GM12878 (cell line): Measurements from ENCODE around the gene KNSTRN. TPM values are rescaled to one million over a fixed set of nuclear protein-coding genes. Genes with fewer than 3 reads are reported as not detected.

Experiments used
- ATAC-seq: fragments of 200-7000 bp; cut with Tn5 transposase; 3 replicates; pipeline ENCODE4 v1.9.1; 2020; ENCODE audit warnings: mild to moderate bottlenecking, moderate library complexity
- BruUV-seq: library from RNA; stranded (reverse); fragments of 400-500 nt; replicated peaks from 2 replicates; lab custom pipeline; 2021; lab: Mats Ljungman, UMichigan
- CTCF ChIA-PET: fragments of 300-600 bp; sonication (Branson Sonifier 250); formaldehyde crosslinking; extraction: SDS; loops from one replicate; lab custom pipeline; 2021; ENCODE audit warnings: inconsistent platforms; lab: Yijun Ruan, JAX
- POLR2A ChIA-PET: fragments of 350-600 bp; formaldehyde crosslinking; extraction: SDS; loops from one replicate; lab custom pipeline; 2021; ENCODE audit warnings: inconsistent platforms; lab: Charles Lee
- RAD21 ChIA-PET: fragments of 300-600 bp; sonication (Branson Sonifier 250); formaldehyde crosslinking; loops from one replicate; lab custom pipeline; 2023; ENCODE audit warnings: antibody characterized with exemption; ENCODE audit not compliant: unreplicated experiment; lab: Charles Lee
- SMC1A ChIA-PET: fragments of 300-600 bp; sonication (Branson Sonifier 250); formaldehyde crosslinking; loops from one replicate; lab custom pipeline; 2023; ENCODE audit not compliant: unreplicated experiment, uncharacterized antibody; lab: Charles Lee
- DNase-seq: peaks from one replicate; pipeline ENCODE4 v3.0.0-alpha.2; 2011; ENCODE audit warnings: low read depth, low spot score
- FAIRE-seq: peaks from 3 replicates; lab custom pipeline; 2011; peaks lifted over from hg19 to GRCh38; lab: Jason Lieb, UNC
- H2AFZ ChIP-seq: 2 replicates; pipeline ENCODE4 v1.6.0; 2011; ENCODE audit warnings: low read depth, low read length, control low read depth; ENCODE audit not compliant: control insufficient read depth
- H3K27ac ChIP-seq: 2 replicates; pipeline ENCODE4 v1.5.1; 2011; ENCODE audit warnings: control low read depth; ENCODE audit not compliant: control insufficient read depth, insufficient read depth
- H3K27me3 ChIP-seq, 2 experiments: replicated peaks in 1 of 2; 2 replicates each; pipeline versions ENCODE4 v1.6.0 to v1.6.1; 2011; ENCODE audit warnings: low read length in 1 of 2; ENCODE audit not compliant: control insufficient read depth in 2 of 2, insufficient read depth in 2 of 2
- H3K36me3 ChIP-seq, 2 experiments: 2 replicates each; pipeline ENCODE4 v1.5.1; 2011; ENCODE audit warnings: low read length in 1 of 2; ENCODE audit not compliant: control insufficient read depth in 2 of 2, insufficient read depth in 2 of 2
- H3K4me1 ChIP-seq: 2 replicates; pipeline ENCODE4 v1.6.1; 2011; ENCODE audit warnings: mild to moderate bottlenecking, low read length, moderate library complexity, mixed read lengths; ENCODE audit not compliant: control insufficient read depth, insufficient read depth
- H3K4me2 ChIP-seq: 2 replicates; pipeline ENCODE4 v1.6.0; 2011; ENCODE audit warnings: control low read depth; ENCODE audit not compliant: control insufficient read depth, insufficient read depth
- H3K4me3 ChIP-seq: fragments of 200-600 bp; sonication (generic); 2 replicates; pipeline ENCODE4 v1.5.1; 2016
- H3K79me2 ChIP-seq: 2 replicates; pipeline ENCODE4 v1.6.0; 2011; ENCODE audit warnings: low read length; ENCODE audit not compliant: control insufficient read depth, insufficient read depth
- H3K9ac ChIP-seq: 2 replicates; pipeline ENCODE4 v1.8.0; 2011; ENCODE audit warnings: low read length, control low read depth, mixed read lengths; ENCODE audit not compliant: control insufficient read depth, insufficient read depth
- H3K9me3 ChIP-seq: replicated peaks from 3 replicates; pipeline ENCODE4 v1.5.1; 2011; ENCODE audit warnings: mild to moderate bottlenecking, low read length; ENCODE audit not compliant: control insufficient read depth, insufficient read depth
- H4K20me1 ChIP-seq: 2 replicates; pipeline ENCODE4 v1.6.0; 2011; ENCODE audit not compliant: control insufficient read depth, insufficient read depth
- BACH1 ChIP-seq: fragments of 450-650 bp; IDR thresholded peaks from 2 replicates; pipeline ENCODE4 v1.6.1; 2017; ENCODE audit warnings: mild to moderate bottlenecking, borderline replicate concordance
- BCL3 ChIP-seq: IDR thresholded peaks from 2 replicates; pipeline ENCODE4 v1.6.1; 2011; ENCODE audit warnings: borderline replicate concordance, low read depth, mild to moderate bottlenecking, moderate library complexity, low read length; ENCODE audit not compliant: insufficient read depth, poor library complexity, severe bottlenecking
- CBX3 ChIP-seq: fragments of 200-600 bp; sonication (generic); IDR thresholded peaks from 2 replicates; pipeline ENCODE4 v1.6.1; 2016; ENCODE audit warnings: low read depth, borderline replicate concordance
- DPF2 ChIP-seq: fragments of 450-650 bp; IDR thresholded peaks from 2 replicates; pipeline ENCODE4 v1.6.1; 2017; ENCODE audit warnings: mild to moderate bottlenecking
- E2F8 ChIP-seq: fragments of 450-650 bp; IDR thresholded peaks from 2 replicates; pipeline ENCODE4 v1.6.1; 2018; ENCODE audit warnings: mild to moderate bottlenecking, low read depth, moderate library complexity; ENCODE audit not compliant: partially characterized antibody
- ELK1 ChIP-seq: IDR thresholded peaks from 2 replicates; pipeline ENCODE4 v1.6.1; 2012; ENCODE audit warnings: low read depth, low read length, improper control_type of control experiment
- FOXK2 ChIP-seq: fragments of 450-650 bp; IDR thresholded peaks from 2 replicates; pipeline ENCODE4 v1.6.1; 2017; ENCODE audit warnings: mild to moderate bottlenecking, moderate library complexity
- HDGF ChIP-seq: fragments of 450-650 bp; IDR thresholded peaks from 2 replicates; pipeline ENCODE4 v1.6.1; 2016; ENCODE audit warnings: antibody characterized with exemption
- HSF1 ChIP-seq: fragments of 150-350 bp; IDR thresholded peaks from 2 replicates; pipeline ENCODE4 v1.6.1; 2014; ENCODE audit warnings: mild to moderate bottlenecking, low read depth, low read length
- IRF3 ChIP-seq: fragments of 450-650 bp; IDR thresholded peaks from 2 replicates; pipeline ENCODE4 v1.6.1; 2014; ENCODE audit warnings: mild to moderate bottlenecking
- NBN ChIP-seq: fragments of 450-650 bp; IDR thresholded peaks from 2 replicates; pipeline ENCODE4 v1.6.1; 2016
- NFYA ChIP-seq: IDR thresholded peaks from 2 replicates; pipeline ENCODE4 v1.6.1; 2011; ENCODE audit warnings: low read depth, mild to moderate bottlenecking, low read length, improper control_type of control experiment, borderline replicate concordance
- NR2C1 ChIP-seq: fragments of 450-650 bp; IDR thresholded peaks from 2 replicates; pipeline ENCODE4 v1.6.1; 2017; ENCODE audit warnings: antibody characterized with exemption, mild to moderate bottlenecking, moderate library complexity
- POU2F2 ChIP-seq: IDR thresholded peaks from 3 replicates; pipeline ENCODE4 v1.6.1; 2011; ENCODE audit warnings: low read depth, mild to moderate bottlenecking, low read length, borderline replicate concordance
- RFX5 ChIP-seq: IDR thresholded peaks from 2 replicates; pipeline ENCODE4 v1.6.1; 2011; ENCODE audit warnings: low read depth, low read length, improper control_type of control experiment
- TCF7 ChIP-seq: IDR thresholded peaks from 2 replicates; pipeline ENCODE4 v1.6.1; 2014; ENCODE audit warnings: antibody characterized with exemption, borderline replicate concordance
- ZNF217 ChIP-seq: fragments of 450-650 bp; IDR thresholded peaks from 2 replicates; pipeline ENCODE4 v1.6.1; 2017; ENCODE audit warnings: antibody characterized with exemption, mild to moderate bottlenecking
- WGBS: methylation state at CpG from one replicate; pipeline ENCODE4 v1.1.6; 2016; ENCODE audit warnings: low lambda C conversion rate; ENCODE audit not compliant: insufficient replicate concordance, insufficient coverage; ENCODE audit errors: missing lambda C conversion rate; 5-methylcytosine and 5-hydroxymethylcytosine counted together
- in situ Hi-C: fragments of 300-500 bp; cut with MboI; formaldehyde crosslinking; loops from 9 replicates; pipeline ENCODE4 v1.14.3; 2018; ENCODE audit warnings: mixed read lengths
- intact Hi-C: fragments of 100-400 bp; cut with micrococcal nuclease; formaldehyde crosslinking; loops from one replicate; pipeline ENCODE4 v1.14.2; 2022; ENCODE audit not compliant: unreplicated experiment
- polyA plus RNA-seq, 11 experiments: library from polyadenylated mRNA; depleted of rRNA in 4 of 11; unstranded in 6 of 11; stranded (reverse) in 5 of 11; fragments of >200 nt; fragmentation: Nextera tagmentation in 4 of 11; fragmentation: Illumina TruSeq in 1 of 11; extraction: Ambion mirVana in 4 of 11; extraction: Trizol in 1 of 11; gene quantifications; 1 replicate in 1 of 11; 2 replicates in 10 of 11; pipeline versions ENCODE4 v1.2.1 to v1.2.3, GENCODE V29; 2011 to 2016; ENCODE audit warnings: inconsistent platforms in 2 of 11, missing spikeins in 2 of 11, low read depth in 1 of 11
- total RNA-seq, 4 experiments: library from RNA; depleted of rRNA in 3 of 4; stranded (reverse); fragments of >200 nt in 3 of 4; fragmentation: Illumina TruSeq in 1 of 4; extraction: Trizol in 1 of 4; gene quantifications; 2 replicates each; pipeline versions ENCODE4 v1.2.1 to v1.2.3, GENCODE V29; 2013 to 2021

KNSTRN gene
- total and polyA plus RNA-seq, 10 of the 15 experiments (the other 5 are each of a cell fraction or from before 2014, with no cell fraction given): 30.3 to 72.1 (median 47.1) TPM

- TF ChIP-seq TCF7 (no peak), POU2F2 (no peak), HSF1 (no peak), RFX5 (no peak), HDGF (no peak)
These were observed 13.0 kb upstream of the KNSTRN start (continued) for GRCh38 chr15:40369474-40369869.

GRCh38 chr15:40369971-40370370 lies 12.6 kb upstream of the KNSTRN start:
- CTCF ChIA-PET: interaction anchor here (2.5 to 7.5 kb wide), 3 partner anchors 26 to 53 kb away, joined by 11 to 58 read pairs (median 47); partner anchors contain the start of gene IVD
- H2AFZ ChIP-seq: no peak overlapping the region
- no peaks in the 10 kb centered on the region for H3K79me2 ChIP-seq
- POLR2A ChIA-PET: interaction anchor here (0.5 to 0.6 kb wide), 2 partner anchors 296 to 807 kb away, joined by 4 to 6 read pairs; no protein-coding TSS in a partner anchor
- no peak overlapping the region for H3K9ac ChIP-seq
- no TSS peak for BruUV-seq
- WGBS: 66% methylated on average over 13 of the region's 13 CpGs
- no peaks in the 10 kb centered on the region for H4K20me1 ChIP-seq
- in situ Hi-C loops (no loop called here), intact Hi-C loops (no loop called here)
- no peak for DNase-seq
- H3K27me3 ChIP-seq: peaks cover 3 to 5% of the 10 kb centered on the region in 2 experiments
- no peaks in the 10 kb centered on the region for H3K9me3 ChIP-seq
- RAD21 ChIA-PET: no interaction called here
- H3K4me1 ChIP-seq: peaks cover 8% of the 10 kb centered on the region
- H3K36me3 ChIP-seq: no peaks in the 10 kb centered on the region
- H3K4me2 ChIP-seq: no peak overlapping the region
- SMC1A ChIA-PET: no interaction called here
- H3K4me3 ChIP-seq: no peak overlapping the region
- no peak for ATAC-seq
- H3K27ac ChIP-seq: no peak overlapping the region
- no peak for FAIRE-seq
- no peak for TF ChIP-seq DPF2
- no peak for TF ChIP-seq E2F8
- no peak for TF ChIP-seq CBX3
- no peak for TF ChIP-seq BACH1
- no peak for TF ChIP-seq NBN
- TF ChIP-seq FOXK2: no peak
- no peak for TF ChIP-seq BCL3
- no peak for TF ChIP-seq ZNF217
- TF ChIP-seq NFYA: no peak
- no peak for TF ChIP-seq IRF3
- no peak for TF ChIP-seq ELK1
- TF ChIP-seq NR2C1: no peak
